Measurements from ENCODE around the gene TESK2.

Gene TESK2

DNA sequence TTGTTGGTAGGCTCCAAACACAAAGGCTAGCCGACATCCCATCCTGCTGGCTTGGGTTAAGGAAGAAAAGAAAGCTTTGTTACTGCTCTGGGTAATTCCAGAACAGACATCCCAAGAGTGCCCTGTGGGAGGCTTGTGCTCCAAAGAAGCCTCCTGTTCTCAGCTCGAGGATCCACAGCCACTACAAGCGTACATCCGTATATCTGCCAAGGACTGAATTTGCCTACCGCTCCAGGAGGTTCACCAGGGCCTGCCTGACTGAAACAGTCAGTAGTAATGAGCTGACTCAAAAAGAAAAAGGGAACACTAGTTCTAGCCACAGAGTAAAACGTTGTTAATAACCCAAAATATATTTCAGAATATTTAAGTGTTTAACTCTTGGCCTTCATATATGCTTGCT lies 125.9 kb downstream of the TESK2 start:
- no peak for DNase-seq

DNA sequence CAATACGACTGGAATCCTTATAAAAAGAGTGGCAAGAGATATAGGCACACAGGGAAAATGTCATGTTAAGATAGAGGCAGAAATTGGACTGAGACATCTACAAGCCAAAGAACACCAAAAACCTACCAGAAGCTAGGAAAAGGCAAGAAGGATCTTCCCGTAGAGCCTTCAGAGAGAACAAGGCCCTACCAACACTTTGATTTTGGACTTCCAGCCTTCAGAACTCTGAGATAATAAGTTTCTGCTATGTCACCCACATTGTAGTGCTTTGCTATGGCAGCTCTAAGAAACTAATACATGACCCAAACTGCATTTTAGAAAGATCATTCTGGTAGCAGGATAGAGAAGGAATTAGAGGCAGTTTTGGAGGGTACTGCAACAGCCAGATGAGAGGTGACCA lies 126.7 kb downstream of the TESK2 start:
- no peak for DNase-seq

DNA sequence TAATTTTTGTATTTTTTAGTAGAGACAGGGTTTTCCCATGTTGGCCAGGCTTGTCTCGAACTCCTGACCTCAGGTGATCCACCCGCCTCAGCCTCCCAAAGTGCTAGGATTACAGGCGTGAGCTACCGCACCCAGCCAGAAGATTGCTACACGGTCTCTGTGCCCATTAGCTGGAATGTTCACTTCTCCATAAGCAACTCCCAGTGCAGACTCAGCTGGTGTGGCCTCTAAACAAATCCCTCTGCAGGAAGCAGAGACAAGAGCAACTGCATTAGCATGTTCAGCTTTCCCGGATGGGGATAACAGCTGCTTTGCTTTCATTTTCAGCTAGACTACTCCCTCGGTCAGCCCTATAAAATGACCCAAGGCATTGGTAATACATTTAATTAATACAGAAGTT lies 130.0 kb downstream of the TESK2 start:
- DNase-seq, result peak; percentile 60

DNA sequence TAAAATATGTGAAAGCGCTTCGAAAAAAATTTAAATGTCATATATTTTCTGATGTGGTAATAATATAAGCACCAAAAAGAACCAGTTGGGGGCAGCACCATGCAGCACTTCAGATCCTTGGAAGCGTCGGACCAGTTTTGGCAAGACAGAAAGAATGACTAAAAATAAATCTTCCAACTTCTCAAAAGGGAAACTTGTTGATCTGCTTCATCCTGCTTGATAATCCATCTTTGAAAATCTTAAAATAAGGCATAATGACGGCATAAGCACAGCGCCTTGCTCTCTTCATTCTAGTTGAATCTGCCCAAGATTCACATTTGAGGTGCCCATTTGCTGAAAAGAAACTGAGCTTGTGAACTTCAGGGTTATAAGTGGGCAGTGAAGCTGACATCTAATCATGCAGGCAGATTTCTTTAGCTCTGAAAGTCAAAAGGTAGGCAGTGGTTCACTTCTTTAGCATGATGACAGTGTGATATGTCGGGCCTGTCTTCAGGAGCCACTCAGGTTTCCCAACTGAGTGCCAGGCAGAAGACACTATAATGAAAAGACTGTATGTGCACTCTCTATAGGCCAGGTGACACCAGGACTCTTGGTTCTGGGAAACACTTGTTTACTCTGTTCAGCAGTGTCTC lies 131.0 kb downstream of the TESK2 start:
- DNase-seq, result peak; percentile 79

DNA sequence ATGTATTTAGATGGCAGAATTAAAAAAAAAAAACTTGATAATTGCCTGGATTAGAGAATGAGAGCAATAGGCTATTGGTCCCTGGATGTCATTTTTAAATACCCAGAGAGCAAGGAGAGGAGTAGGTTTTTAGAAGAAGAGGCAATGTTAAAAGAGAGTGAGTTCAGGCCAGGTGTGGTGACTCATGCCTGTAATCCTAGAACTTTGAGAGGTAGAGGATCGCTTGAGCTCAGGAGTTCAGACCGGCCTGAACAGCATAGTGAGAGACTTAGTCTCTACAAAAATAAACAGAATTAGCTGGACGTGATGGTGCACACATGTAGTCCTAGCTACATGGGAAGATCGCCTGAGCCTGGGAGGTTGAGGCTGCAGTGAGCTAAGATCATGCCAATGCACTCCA lies 134.8 kb downstream of the TESK2 start:
- peak; percentile 88 for DNase-seq

DNA sequence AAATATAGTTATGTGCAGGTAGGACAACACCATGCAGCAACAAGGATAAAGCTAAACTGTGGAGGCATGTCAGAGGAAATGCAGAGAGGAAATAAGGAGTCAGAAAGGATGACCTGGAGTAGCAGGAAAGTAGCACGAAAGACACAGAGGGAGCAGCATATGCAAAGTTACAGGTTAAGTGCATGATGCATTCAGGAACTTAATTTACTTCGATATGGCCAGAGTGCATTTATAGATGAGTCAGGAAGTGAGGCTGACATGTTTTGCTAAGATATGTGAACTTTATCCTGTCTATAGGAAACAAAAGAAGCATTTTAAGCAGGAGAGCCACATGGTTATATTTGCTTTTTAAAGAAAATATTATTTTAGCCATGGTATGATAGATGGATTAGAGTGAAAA lies 135.3 kb downstream of the TESK2 start:
- peak; percentile 39 for DNase-seq

DNA sequence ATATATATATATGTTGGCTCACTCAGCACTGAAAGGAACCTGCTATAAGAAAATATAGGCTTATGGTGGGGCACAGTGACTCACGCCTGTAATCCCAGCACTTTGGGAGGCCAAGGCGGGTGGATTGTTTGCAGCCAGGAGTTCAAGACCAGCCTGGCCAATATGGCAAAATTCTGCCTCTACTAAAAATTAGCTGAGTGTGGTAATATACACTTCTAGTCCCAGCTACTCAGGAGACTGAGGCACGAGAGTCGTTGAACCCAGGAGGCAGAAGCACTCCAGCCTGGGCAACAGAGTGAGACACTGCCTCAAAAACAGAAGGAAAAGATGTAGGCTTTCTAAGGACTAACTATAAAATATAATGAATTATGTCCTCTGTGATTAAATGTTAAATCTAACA lies 136.1 kb downstream of the TESK2 start:
- no peak for DNase-seq

DNA sequence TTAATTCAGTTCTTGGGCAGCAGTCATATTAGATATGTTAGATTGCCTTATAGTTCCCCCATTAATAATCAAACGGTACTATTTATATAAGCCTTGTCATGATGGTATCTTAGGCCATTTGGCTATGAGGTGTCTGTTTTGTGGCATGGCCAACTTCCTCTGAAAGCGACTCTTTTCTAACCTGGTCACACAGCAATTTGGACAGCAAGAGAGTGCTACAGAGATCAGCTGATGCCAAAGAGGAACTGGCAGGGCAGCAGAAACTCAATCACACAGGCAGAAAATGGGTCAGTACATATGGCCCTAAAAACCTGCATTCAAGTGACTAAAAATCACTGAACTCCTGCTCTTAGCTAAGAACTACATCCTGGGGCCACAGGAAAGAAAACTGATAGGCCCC lies 137.3 kb downstream of the TESK2 start:
- DNase-seq, result no peak

DNA sequence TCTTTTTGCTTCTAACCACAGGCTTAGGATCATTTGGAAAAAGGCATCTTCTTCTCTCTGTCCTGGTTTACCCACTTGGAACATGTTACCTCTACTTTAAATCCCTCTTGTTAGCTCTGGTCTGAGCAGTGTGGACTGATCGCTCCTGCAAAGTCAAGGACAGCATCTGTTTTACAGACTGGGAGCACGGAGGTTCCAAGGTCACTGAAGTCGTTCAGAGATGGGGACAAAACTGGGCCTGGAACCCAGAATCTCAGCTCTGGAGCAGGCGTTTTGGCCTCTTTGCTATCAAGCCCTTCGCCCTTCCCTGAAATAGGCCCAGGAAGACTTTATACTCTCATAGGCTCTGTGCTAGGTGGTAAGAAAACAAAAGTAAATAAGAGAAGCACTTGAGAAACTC lies 139.5 kb downstream of the TESK2 start:
- no peak for DNase-seq

DNA sequence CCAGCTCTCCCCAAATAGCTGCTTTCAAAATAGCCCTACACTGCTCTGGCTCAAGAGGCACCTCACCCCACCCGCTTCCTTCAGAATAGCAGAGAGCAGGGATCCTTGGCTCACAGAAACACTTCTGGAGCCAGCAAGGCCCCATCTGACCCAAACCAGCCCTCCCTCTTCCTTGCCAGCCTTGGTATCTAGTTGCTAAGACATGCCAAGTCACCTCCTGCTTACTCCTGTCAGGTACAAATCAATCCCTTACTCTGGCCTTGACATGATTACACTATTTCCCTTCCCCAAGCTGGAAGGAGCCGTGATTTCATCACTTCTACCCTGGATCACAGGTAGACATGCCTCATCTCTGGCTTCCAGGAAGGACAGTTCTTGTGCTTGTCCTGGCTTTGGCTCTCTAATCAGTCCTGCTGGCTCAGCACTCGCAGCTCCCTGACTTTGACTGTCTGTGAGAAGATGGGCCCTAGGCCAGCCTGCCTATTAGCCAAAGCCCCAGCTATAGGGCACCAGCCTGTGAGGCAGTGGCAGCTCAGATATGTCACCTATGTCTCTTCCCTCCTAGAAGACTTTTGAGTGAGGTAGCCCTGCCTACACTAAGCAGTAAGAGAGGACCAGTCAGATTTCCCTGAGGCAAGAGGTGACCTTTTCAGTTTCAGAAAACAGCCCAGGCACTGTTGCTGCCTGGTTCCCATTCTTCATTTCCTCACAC lies 141.8 kb downstream of the TESK2 start:
- DNase-seq, result no peak

DNA sequence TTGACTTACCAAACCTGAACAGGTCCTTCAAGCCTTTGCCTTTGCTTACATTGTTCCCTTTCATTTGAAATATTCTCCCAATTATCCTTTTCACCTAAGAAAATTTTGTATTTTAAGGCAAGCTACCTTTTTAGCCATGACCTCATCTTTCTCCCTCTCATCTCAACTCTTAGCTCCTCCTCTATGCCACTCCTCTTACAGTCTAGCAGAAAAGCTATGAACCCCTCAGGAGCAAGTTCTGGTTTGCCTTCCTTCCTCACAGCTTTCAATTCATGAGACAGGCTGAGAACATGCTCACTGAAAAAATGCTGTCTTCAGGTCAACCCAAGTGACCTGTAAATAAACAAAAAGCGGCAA lies 142.4 kb downstream of the TESK2 start:
- DNase-seq, result no peak

DNA sequence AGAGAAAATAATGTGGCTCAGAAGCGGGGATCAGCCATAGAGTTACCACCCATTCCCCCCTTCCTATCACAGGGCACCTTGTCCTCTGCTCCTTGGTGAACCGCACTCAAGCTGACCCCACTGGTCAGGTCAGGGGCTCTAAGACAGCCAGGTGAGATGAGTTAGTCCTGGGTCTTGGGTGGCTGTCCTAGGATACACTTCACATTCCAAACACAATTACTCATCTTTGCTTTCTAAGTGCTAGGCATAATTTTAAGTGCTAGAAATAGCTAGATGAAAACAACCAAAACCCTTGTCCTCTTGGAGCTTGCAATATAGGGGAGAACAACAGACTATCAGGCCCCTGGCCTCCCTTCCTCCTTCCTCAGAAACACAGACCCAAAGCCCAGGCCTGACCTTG lies 142.9 kb downstream of the TESK2 start:
- peak; percentile 42 for DNase-seq

DNA sequence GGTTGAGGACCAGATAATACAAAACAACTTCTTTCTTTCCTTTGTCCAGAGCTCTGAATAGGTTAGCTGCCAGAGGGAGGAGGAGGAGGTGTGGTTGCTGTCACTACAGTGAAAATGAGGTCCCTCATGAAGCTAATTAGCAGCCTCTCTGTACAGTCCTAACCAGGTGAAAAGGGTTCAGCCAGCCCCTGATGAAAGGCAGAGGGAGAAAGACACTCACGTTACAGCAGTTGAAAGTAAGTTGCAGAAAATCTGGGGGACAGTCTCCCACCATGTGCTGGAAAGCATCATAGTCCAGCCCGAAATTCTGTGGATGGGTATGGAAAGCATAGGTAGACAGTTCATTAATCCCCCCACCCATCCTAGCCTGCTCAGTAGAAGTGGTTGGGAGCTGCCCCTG lies 144.5 kb downstream of the TESK2 start:
- DNase-seq, result no peak

DNA sequence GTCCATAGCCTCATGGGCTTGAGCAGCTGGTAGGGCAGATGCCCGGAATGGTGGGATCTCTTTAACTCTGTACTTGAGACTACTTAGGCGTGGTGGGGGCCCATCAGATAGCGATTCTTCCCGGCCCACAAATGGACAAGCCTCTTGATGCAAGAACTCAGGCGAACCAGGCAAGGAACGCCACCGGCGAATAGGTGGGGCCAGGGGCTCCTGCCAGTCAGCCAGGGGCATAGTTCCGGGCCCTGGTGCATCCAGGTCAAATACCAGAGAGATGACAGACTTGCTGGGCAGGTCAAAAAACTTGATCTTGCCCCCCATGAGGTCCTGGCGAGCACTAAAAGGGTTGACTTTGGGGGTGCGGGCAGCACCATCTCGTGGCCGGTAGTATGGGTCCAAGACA lies 145.9 kb downstream of the TESK2 start:
- DNase-seq, result no peak

DNA sequence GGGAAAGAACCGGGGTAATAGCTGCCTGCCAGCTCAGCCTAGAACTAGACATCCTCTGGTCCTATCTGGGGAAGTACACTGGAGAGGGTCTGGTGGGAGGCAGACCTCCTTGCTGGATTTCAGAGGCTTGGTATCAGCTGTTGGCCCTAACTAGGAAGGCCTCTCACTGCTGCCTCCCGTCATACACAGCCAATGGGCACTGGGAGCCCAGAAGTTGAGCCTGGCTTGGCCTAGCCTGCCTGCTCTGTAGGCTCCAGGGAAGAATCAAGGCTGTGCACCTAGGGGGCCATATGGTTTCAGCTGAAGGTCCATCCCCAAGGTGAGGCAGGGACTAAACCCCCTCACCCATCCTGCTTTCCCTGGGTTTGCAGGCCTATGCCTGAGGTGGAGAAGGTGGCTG lies 146.5 kb downstream of the TESK2 start:
- no peak for DNase-seq

DNA sequence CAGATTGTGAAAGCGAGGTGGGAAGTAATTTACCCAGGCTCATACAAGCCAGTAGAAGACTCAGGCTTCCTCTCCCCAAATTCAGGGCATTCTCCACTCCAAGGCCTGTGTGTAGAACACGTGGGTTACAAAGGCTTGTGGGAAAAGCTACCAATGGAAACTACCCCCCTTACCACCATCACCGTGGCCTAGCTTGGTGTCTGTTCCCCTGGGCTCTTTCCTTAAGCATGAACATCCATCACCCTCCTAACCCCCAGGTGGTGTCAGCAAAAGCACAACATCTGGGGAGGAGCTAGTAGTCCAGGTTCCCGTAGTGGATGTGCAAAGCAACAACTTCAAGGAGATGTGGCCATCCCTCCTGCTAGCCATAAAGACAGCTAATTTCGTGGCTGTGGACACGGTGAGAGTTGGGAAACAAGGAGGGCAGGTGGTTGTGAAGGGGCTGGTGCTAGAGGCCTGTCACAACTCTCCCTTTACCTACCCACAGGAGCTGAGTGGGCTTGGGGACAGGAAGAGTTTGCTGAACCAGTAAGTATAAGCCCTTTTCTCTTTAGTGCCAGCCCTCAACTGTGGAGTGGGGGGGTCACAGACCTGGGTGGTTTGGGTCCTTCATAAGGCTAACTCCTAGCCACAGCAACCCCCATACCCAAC lies 150.0 kb downstream of the TESK2 start:
- peak; percentile 40 for DNase-seq

DNA sequence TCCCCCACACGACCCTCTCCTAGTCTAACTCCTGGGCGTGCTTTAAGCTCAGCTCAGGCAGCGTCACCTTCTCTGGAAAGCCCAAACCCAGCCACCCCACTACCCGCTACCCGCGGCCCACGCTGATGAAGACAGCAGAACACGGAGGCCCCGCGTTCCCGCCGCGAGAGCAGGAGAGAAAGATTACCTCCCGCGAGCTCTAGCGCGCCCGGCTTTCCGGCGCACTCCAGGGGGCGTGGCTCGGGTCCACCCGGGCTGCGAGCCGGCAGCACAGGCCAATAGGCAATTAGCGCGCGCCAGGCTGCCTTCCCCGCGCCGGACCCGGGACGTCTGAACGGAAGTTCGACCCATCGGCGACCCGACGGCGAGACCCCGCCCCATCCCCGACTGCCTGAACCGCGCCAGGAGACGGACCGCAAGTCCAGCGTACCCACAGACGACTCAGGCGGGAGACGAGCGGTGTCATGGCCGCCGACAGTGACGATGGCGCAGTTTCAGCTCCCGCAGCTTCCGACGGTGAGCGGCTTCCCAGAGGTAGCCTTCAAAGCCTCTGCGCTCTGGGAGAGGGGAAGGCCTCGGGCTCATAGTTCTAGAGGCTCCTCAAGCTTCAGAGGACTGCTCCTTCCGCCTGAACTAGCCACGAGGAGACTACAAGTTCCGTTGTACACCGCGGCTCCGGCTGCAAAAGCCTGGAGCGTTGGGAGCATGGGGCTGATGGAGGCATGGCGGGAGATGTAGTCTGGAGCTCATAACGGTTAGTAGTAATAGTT lies 151.0 kb downstream of the TESK2 start, which contains the start of the genes MUTYH and TOE1:
MUTYH (minus strand) TSS at position 652 of the 770 bp plus-strand sequence. CDS start 5,935 bp downstream, outside the sequence.
TOE1 (plus strand) TSS at position 382 of the 770 bp plus-strand sequence; CDS start at position 465, 83 bp downstream.
- peak; percentile 98 for DNase-seq

DNA sequence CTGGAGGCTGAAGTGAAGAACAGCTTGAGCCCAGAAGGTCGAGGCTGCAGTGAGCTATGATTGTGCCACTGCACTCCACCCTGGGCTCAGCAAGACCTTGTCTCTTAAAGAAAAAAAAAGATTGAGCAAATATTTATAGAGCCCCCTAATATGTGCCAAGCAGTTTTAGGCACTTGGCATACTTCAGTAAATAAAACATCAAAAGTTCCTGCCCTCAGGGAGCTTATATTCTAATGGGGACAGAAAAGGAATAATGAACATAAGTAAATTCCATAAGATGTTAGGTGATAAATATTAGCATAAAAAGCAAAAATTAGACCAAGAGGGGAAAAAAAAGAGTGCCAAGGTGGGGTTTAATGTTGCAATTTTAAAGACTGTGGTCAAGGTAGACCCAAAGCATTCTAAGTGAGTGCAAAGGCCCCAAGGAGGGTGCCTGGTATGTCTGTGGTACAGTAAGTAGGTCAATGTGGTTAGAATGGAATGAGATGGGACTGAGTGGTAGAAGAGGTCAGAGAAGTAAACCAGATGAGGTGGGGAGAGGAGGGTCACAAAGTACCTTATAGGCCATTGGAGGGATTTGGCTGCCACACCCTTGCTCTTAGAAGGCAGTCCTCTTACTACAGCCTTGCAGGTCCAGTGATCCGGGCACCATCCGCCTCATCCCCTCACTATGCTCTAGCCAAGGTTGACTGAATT lies 153.2 kb downstream of the TESK2 start:
- no peak for DNase-seq

DNA sequence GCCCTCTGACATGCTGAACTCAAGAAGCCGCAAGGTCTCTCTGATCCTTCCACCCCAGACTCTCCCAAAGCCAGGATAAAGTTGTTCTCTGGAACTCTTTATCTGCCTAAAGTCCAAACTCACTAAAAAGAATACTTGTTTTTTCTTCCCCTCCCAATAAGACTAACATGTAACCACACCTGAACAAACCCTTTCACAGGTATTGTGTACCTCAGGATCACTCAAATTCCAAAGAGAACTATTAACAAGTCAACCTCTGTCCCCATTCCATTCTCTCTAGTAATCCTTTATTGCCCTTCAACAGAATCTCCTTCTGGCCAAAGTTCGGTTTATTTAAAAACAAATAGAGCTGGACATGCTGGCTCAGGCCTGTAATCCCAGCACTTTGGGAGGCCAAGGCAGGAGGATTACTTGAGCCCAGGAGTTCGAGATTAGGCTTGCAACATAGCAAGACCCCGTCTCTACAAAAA lies 155.1 kb downstream of the TESK2 start:
- DNase-seq, result no peak

DNA sequence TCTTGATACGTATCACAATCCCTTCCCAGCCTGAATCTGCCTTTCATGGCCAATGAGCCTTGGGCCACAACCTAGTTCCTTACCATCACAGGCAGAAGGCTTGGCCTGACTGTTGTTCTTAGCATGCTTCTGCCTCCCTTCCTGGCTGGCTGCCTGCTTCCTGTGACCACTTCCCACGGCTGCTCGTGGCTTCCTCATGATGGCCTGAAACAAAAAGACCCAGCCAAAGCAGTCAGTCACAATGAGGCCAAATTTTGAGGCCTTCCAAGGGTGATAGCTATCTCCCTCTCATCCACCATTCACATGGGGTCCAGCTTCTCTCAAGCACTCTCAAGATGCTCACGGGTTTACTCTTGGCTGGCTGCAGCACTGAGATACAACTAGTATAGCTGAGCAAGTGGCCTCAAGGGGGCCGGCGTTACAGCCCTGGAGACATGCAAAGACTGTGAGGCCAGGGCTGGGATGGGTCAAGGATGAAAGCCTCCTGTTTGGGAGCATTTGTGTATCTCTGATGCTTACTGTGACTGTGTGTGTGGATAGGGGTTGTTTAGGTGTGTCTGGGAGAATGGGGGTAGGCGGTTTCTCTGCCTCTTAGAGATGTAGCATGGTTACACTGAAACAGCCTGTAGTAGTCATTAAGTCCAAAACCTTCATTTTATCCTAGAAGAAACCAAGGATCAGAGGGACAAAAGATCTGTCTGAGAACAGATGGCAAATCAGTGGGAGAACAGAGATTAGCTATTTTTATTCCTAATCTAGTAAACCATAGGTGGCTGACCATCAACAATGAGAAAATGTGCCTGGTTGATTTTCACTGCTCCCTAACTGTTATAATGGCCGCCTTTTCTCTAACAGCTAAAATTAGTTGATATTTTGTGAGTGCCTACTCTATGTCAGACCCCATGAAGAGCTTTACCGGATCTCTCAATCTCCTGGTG lies 156.4 kb downstream of the TESK2 start:
- DNase-seq, result no peak

DNA sequence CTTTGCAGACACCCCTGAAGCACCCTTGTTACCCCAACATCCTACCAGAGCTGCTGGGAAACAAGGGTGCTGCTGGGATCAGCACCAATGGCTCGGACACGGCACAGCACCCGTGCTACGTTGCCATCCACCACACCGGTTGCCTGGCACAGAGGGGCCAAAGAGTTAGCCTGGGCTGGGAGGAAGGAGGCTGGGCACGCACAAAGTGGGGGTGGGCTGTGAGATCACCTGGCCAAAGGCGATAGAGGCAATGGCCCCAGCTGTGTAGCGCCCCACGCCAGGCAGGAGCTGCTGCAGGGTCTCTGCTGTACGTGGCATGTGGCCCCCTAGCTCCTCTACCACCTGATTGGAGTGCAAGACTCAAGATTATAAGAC lies 158.6 kb downstream of the TESK2 start:
- no peak for DNase-seq
